Osteoblast (primary cell): Measurements from ENCODE around the gene ZNF630. TPM values are rescaled to one million over a fixed set of nuclear protein-coding genes. Genes with fewer than 3 reads are reported as not detected.
"Not testable (repeated sequence)": the region's sequence is repeated elsewhere in the genome, so short reads cannot be mapped to it uniquely, and the experiment has no call there.

Experiments used
- DNase-seq: peaks from one replicate; pipeline ENCODE4 v3.0.0; 2011; ENCODE audit warnings: low spot score, mixed read lengths; ENCODE audit not compliant: insufficient read length; ENCODE audit errors: missing footprints
- H2AFZ ChIP-seq: 2 replicates; pipeline ENCODE4 v1.6.0; 2011; ENCODE audit warnings: mild to moderate bottlenecking, low read length
- H3K27ac ChIP-seq: 2 replicates; pipeline ENCODE4 v1.5.1; 2011; ENCODE audit warnings: mild to moderate bottlenecking, low read depth, low read length, moderate library complexity
- H3K27me3 ChIP-seq: 2 replicates; pipeline ENCODE4 v1.6.0; 2012; ENCODE audit warnings: mild to moderate bottlenecking, control low read depth, inconsistent platforms, low read length, moderate library complexity; ENCODE audit not compliant: insufficient read depth
- H3K36me3 ChIP-seq: 2 replicates; pipeline ENCODE4 v1.5.1; 2011; ENCODE audit warnings: mild to moderate bottlenecking, low read length, control low read depth, moderate library complexity; ENCODE audit not compliant: insufficient read depth
- H3K4me1 ChIP-seq: 2 replicates; pipeline ENCODE4 v1.5.1; 2011; ENCODE audit warnings: mild to moderate bottlenecking, low read length, control low read depth, moderate library complexity; ENCODE audit not compliant: insufficient read depth
- H3K4me2 ChIP-seq: 2 replicates; pipeline ENCODE4 v1.6.0; 2011; ENCODE audit warnings: mild to moderate bottlenecking, low read length; ENCODE audit not compliant: insufficient read depth
- H3K4me3 ChIP-seq: fragments of 200-600 bp; sonication (generic); 3 replicates; pipeline ENCODE4 v1.5.1; 2012; ENCODE audit warnings: mild to moderate bottlenecking, low read length, inconsistent platforms; ENCODE audit not compliant: insufficient read depth
- H3K79me2 ChIP-seq: 2 replicates; pipeline ENCODE4 v1.6.0; 2012; ENCODE audit warnings: mild to moderate bottlenecking, low read length, control low read depth, inconsistent platforms; ENCODE audit not compliant: insufficient read depth
- H3K9me3 ChIP-seq: 2 replicates; pipeline ENCODE4 v1.5.1; 2011; ENCODE audit warnings: low read depth, low read length, control low read depth
- H4K20me1 ChIP-seq: 2 replicates; pipeline ENCODE4 v1.6.0; 2012; ENCODE audit warnings: mild to moderate bottlenecking, low read length, control low read depth; ENCODE audit not compliant: insufficient read depth
- CTCF ChIP-seq: IDR thresholded peaks from 2 replicates; pipeline ENCODE4 v1.5.1; 2011; ENCODE audit warnings: mild to moderate bottlenecking, low read depth, low read length, moderate library complexity; ENCODE audit errors: extremely low read depth
- total RNA-seq: library from RNA; depleted of rRNA; stranded (reverse); fragments of >200 nt; gene quantifications from 2 replicates; pipeline ENCODE4 v1.2.3, GENCODE V29; 2012

ZNF630 gene
- total RNA-seq, 1 donor, result 0.72 TPM

GRCh38 chrX:48043056-48043455, 28.4 kb downstream of the ZNF630 start:
- Histone ChIP-seq H3K4me2 (no peak overlapping the region), H3K4me1 (peaks cover 13% of the 10 kb centered on the region), H3K27ac (no peak overlapping the region), H3K36me3 (no peaks in the 10 kb centered on the region), H3K27me3 (no peaks in the 10 kb centered on the region), H3K9me3 (no peaks in the 10 kb centered on the region), H2AFZ (no peak overlapping the region), H4K20me1 (no peaks in the 10 kb centered on the region), H3K79me2 (no peaks in the 10 kb centered on the region), H3K4me3 (no peak overlapping the region)
- no peak for TF ChIP-seq CTCF
- no peak for DNase-seq

GRCh38 chrX:48035891-48036290, 35.5 kb downstream of the ZNF630 start:
- H3K4me3 ChIP-seq, result no peak overlapping the region
- H3K36me3 ChIP-seq, result no peaks in the 10 kb centered on the region
- H3K79me2 ChIP-seq, result no peaks in the 10 kb centered on the region
- no peak overlapping the region for H2AFZ ChIP-seq
- H4K20me1 ChIP-seq, result no peaks in the 10 kb centered on the region
- H3K27ac ChIP-seq, result no peak overlapping the region
- no peaks in the 10 kb centered on the region for H3K4me1 ChIP-seq
- no peak for TF ChIP-seq CTCF
- no peaks in the 10 kb centered on the region for H3K27me3 ChIP-seq
- peak; percentile 15 for DNase-seq
- H3K9me3 ChIP-seq, result no peaks in the 10 kb centered on the region
- no peak overlapping the region for H3K4me2 ChIP-seq

- H3K36me3 ChIP-seq, H3K4me3 ChIP-seq, H4K20me1 ChIP-seq, H3K27ac ChIP-seq, H3K27me3 ChIP-seq, H2AFZ ChIP-seq, H3K4me1 ChIP-seq, H3K79me2 ChIP-seq, H3K4me2 ChIP-seq, H3K9me3 ChIP-seq: not testable (repeated sequence)
- peak; percentile 6 for DNase-seq
Measured at GRCh38 chrX:48030641-48031173, 40.7 kb downstream of the ZNF630 start.

GRCh38 chrX:48030237-48030636, 41.2 kb downstream of the ZNF630 start:
- no peak overlapping the region for H3K4me3 ChIP-seq

More at GRCh38 chrX:48030237-48030636, 41.2 kb downstream of the ZNF630 start:
- no peaks in the 10 kb centered on the region for H3K4me1 ChIP-seq
- no peak overlapping the region for H3K4me2 ChIP-seq
- H3K79me2 ChIP-seq, result no peaks in the 10 kb centered on the region
- no peak for DNase-seq
- TF ChIP-seq CTCF, result no peak
- H3K9me3 ChIP-seq, result no peaks in the 10 kb centered on the region
- H3K27ac ChIP-seq, result no peak overlapping the region
- no peaks in the 10 kb centered on the region for H3K27me3 ChIP-seq
- no peaks in the 10 kb centered on the region for H3K36me3 ChIP-seq
- H4K20me1 ChIP-seq, result no peaks in the 10 kb centered on the region
- no peak overlapping the region for H2AFZ ChIP-seq
